T follicular helper cell (primary cell): ENCODE data around the gene CBX2.

Experiments
- DNase-seq: peaks from one replicate; pipeline ENCODE4 v3.0.0-alpha.2; 2020; ENCODE audit warnings: low read depth

CBX2 gene

DNA sequence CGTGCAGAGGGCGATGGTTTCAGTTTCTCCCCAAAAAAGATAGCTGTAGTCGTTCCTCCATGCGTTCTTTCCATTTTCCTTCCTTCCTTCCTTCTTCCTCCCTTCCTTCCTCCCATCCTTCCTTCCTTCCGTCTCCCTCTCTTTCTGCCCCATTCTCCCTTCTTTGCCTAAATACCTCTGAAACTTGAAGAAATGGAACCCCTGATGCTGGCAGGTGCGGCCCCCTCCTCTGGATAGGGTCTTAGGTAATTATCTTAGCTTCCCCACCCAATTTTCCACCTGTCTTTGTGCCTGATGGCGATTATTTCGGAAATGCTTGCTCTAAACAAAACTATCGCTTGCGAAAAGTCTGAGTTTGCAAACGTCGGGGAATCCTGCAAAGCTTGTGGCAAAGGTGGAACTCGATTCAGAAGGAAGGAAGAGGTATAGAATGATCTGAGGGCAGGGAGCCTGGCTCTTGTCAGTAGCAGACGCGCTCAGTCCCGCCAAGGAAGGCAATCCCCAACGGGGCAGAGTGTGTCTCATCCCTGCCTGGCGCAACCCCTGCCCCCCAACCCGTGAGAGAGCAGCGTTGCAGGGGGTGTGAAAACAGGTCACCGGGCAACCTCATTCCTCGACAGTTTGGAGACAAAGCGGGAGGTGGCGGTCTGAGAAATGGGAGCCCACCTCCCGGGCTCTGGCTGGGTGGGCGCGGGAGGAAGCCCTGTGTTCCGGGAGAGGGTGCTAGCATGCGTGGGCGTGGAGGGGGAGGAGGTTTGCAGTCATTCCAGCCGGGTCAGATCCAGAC lies 21.8 kb downstream of the CBX2 start:
- DNase-seq, result no peak

DNA sequence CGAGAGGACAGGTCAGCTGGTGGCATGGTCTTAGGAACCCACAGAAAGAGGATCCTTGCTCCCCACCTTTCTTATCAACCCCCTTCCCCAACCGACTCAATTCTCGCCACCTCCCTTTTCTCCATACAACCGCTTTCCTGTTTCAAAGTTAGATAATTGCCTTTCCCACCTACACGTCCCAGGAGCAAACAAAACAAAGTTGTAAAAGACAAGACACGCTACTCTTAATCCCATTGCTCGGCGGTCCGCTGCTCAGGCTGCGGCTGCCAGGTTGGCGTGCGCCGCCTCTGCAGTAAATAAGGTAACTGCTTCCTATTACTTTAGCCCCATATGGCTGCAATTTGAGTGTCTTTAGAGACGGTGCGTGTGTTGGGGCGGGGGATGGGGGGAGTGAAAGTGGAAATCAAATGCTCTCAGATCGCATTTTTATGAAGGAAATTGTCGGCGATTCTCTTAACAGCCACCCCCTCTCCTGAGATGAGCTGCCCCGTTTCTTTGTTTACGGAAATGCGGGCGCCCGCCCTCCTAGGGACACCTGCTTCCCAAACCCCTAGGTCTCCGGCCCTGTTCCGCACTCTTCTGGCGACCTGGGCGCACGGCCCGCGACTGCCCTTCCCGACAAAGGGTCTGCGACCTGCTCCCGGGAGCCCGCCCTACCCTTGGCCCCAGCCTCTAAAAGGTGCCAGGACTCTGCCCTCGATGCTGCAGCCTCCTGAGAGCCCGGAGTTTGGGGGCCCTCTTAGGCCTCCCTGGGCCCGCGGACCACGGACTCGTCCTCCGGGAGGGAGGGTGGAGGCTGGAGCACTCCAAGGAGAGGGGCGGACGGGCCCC lies 22.6 kb downstream of the CBX2 start:
- no peak for DNase-seq

DNA sequence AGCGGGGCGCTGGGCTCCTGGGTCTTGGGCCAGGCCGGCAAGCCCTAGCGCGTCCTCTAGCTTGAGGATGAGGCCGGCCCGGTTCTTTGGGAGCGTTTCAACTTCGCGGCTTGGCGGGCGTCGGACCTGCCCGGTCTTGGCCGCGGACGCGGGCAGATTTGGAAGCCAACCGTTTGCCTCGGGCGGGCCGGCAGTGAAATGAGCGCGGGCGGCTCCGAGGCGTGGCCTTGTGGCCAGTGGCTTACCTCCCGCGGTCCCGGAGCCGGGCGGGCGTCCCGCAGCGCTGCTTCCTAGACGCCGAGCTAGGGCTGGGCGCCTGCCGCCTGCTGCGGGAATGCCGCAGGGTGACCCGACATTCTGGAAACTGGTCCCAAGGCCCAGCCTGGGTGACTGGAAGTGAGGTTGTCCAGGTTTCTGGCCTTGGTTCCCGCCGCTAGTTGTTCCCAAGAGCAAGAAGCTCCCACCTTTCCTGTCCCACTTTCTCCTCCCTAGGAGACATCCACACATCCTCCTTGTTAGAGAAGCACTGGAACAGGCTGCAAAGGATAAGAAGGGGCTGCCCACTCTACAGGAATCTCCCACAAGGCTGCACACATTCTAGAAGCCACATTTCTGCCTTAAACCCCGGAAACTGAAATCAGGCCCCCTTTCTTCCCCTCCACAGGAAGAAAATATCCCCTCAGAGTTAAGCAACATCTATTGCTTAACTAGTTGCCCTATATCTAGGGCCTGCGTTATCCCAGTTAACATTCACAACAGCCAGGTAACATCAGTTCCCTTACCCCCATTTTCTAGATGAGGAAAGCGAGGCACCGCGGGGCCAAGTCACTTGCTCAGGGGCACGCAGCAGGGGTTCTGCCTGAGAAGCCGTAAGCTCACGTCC lies 23.4 kb downstream of the CBX2 start:
- no peak for DNase-seq

DNA sequence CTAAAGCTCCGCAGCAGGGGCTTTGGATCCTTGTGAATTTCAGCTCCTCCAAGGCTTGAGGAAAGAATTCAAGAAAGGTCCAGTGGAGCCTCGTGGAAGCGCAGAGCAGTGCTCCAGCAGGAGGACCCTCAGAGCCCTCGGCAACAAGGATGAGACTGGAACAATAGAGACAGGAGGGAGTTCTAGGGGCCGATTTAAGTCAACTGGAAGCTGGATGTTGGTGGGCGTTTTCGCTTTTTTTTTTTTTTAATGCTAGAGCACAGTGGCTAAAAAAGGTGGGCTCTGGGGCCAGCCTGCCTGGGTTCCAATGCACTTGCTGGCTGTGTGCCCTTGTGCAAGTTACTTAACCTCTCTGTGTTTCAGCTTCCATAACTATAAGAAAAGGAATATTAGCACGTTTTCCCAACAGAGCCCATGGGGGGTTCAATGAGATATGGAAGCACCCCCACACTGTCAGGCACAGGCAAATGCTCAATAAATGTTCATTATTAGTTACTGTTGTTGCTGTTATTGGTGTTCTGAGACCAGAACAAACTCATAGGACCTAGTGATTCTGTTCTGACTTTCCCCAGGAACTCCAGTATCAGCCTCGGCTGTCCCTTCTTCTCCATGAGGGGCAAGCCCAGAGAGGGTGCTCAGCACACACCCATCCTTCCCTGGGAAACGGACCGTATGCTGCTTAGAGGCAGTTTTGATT lies 24.2 kb downstream of the CBX2 start:
- no peak for DNase-seq

DNA sequence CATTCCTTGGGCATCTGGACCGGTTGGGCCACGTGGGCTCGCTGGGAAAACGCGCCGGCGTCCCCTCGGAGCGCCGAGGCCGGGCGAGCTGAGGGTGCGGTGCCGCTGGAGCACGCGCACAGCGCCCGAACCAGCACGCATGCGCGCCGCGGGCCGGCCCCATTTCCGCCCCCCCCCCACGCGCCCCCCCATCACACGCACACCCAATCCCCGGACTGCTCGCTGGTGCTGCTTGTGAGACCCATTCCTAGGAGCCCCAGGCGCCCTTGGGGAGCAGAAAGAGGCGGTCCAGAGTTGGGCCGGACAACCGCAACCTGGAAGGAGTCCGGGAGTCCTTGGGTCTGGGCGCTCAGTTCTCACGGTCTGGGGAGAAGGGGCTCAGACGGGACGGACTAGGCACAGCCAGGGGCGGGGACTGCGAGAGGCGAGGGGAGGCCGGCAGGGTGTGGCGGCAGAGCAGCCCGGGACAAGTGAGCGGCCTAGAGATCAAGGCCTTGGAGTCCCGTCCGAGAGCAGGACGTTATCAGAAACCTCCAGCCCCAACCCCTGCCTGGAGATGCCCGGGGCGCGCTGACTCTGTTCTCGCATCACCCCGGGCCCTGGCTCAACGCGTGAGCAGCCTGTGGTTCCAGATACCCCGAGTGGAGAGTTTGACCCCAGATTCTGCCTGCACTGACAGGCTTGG lies 24.9 kb downstream of the CBX2 start:
- DNase-seq, result no peak

DNA sequence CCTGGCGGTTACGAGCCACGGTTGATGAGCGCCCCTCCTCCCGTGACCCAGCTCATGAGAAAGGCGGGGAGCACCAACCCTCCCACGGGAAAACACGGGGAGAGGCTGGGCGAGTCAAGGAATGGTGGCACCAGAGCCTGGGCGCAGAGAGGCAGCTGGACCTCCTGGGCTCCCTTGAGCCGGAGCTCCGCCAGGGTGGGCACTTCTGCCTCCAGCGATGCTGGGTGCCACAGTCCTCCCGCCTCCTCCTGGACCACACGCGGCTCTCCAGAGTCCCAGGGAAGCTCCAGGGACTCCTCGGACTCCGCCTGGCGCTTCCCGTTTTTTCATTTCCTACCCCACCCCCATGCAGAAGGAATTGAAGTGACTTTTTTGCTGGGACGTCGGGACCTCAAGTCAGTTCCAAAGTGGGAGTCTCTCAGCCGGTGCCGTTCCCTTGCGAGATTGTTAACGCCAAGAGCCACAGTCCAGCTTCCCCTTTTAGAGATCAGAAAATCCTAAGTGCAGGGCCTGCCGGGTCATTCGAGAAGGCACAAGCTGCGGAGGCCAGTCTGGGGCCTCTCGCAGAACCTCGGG lies 25.6 kb downstream of the CBX2 start:
- no peak for DNase-seq

DNA sequence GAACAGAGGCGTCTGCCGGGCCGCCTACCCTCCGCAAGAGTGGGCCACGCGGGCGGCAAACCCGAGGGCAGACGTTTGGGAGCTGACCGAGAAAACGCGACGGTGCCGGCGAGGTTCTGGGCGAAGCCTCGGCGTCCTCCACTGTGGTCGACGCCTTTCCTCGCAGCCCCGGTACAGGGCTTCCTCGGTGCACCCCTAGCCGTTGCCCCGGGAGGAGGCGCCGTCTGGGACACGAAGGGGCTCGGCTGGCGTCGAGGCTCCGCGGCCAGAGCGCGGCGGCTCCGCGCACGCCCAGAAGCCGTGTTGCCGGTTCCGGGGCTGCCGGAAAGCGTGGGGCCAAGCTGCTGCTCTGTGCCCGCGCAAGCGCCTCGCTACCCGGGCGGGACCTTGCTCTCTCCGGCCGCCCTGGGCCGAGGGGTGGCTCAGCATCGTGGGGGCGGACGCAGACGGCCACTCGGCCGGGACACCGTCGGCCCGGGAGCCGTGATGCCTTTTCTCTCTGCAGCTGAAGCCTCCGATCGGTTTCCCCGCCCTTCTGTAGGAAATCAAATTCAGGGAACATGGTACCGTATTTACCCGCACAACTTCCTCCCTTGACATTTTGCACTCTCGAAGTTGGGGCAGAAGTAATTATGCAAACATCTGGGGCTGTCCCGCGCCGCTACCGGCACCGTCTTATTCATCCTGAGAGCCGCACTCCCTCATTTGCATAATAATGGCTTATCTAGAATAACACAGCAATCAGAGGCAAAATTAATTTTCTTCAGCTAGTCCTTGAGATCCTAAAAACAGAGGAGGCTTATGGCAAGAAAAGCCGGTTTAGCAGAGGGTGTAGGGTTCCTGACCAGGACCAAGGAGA lies 26.3 kb downstream of the CBX2 start:
- no peak for DNase-seq

DNA sequence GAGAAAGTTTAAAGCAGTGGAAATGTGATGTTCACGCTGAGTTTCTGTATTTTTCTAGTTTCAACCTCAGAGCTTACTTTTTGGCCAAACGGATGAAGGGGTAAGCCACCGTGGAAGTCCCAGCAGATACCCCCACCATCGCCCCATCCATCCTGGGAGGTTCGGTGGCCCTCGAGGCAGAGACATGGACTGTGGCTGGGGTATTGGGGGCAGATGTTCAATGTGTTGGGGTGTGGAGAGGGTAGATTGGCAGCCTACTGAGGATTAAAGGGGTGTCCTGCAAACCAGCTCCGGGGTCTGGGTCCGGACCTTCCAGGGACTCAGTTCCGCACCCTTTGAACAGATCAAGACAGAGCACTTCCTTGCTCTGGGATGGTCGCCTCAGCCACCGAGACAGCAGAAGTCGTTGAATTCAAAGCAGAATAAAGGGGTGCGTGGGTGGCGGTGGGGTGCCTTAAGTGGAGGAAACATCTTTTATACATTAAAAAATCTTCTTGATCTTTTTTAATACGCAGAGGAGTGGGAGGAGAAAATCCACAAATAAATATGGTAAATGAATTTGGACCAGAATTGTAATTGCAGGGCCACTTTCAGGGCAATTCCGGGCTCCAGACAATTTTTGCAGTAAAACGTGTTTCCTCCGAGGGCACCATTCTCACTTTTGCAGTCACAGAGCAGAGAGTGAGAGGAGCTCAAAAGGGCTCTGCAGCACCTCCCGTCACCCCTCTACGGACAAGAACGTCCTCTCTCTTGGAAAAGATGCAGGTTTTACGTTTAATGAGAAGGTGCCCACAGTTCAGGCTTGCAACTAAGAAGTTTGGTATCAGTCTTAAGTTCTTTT lies 27.1 kb downstream of the CBX2 start:
- no peak for DNase-seq

DNA sequence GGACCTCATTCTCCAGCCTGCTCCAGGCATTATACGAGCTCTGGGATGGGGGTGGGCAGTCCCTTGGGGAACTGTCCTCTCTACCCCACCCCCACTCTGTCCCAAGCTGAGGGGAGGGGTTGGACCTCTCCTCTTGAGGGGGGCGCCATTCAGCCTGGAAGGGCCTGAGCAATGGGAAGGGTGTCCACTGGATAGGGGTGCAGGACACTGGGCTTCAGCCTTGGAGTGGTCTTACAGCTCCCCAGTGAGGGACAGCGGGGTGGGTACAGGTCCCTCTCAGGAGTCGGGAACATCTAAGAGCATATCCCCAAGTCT lies 28.5 kb downstream of the CBX2 start:
- no peak for DNase-seq

DNA sequence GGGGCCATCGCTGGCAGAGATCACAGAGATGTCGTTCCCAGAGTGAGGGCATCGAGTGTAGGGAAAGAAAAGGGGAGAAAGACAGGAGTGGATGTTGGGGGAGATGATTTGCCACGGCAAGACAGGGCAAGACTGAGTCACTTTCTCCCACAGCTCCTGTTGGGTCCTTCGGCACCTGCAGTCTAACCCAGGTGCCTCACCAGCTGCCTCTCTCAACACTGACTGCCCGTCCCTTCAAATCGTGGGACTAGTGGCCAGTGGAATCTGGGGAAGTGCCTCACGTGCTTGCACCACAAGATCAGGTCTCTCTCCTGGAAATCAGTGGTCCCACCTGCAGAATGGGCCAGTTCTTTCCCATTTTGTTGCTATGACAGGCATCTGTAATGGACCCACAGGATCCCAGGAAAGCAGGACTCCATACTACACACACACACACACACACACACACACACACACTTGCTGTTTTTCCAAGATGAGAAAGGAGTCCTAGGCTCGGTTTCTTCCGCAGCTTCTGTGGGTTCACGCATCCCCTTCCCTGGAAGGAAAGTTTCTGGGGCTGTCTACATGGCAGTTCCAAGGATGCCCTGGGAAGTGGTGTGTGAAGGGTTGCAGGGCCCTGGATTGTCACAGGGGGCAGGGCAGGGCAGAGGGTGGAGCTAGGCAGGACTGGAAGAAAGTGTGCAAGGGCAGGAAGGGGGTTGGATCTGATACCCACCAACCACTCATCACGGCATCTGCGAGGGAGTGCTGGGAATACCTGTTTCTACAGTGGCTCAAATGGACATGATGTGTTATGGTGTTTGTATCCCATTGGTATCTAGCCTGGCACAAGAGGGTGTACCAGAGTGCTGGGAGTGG lies 29.1 kb downstream of the CBX2 start:
- DNase-seq, result no peak

DNA sequence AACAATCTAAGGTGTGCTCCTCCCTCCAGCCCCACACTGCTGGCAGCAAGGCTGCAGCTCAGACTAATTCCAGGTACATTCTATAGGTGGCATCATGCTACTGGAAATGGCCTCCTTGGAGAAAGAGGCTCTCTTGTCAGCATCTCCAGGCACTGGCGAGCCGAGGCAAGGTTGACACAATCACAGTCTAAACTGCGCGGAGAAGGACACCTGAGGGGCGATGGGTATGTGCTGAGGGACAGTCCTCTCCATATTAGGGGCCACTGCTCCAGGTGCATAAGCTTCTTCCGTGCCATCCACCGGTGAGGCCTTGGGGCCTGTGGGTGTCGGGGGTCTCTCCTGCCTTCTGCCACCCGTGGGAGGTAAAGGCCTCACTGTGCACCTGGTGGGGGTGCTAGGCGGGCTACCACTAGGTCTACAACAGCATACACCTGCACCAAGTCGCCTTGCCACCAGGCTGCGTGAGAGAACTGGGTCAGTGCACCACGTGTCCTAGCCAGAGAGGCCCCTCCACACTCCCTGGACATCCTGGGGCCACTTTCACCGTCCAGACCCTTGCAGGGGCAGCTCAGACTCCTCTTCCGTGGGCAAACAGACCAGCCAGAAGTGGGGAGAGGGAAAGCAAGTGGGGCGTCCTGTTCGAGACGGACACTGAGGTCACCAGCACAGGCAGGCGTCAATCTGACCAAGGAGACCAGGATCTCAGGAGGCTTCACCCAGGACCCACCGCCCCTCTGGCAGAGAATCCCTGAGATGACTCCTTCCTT lies 31.0 kb downstream of the CBX2 start:
- DNase-seq, result no peak

DNA sequence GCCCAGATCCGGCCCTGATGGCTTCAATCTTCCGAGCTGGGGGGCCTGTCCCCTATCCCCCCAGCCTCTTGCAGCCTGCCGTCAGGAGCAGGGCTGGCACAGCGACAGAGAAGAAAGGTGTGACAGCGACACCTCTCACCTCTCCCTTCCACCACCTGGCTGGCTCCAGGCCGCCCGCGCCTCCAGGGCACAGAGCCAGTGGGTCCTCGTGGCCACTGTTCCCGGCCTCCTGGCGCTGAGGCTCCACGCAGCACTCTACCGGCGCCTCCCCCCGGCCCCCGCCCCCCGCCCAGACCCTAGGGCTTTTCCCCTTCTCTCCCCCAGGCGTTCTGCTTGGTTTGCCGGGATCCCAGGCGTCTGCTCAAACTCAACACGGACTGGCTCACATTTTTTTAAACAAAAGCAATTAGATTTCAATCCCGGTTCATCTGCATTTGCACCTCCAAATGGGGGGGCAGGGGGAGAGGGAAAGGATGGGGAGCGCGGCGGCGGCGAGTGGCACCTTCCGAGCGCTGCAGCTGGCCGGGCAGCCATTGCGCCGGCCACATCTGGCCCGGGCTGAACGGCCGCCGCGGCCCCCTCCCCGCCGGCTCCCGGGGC lies 31.7 kb downstream of the CBX2 start:
- no peak for DNase-seq

DNA sequence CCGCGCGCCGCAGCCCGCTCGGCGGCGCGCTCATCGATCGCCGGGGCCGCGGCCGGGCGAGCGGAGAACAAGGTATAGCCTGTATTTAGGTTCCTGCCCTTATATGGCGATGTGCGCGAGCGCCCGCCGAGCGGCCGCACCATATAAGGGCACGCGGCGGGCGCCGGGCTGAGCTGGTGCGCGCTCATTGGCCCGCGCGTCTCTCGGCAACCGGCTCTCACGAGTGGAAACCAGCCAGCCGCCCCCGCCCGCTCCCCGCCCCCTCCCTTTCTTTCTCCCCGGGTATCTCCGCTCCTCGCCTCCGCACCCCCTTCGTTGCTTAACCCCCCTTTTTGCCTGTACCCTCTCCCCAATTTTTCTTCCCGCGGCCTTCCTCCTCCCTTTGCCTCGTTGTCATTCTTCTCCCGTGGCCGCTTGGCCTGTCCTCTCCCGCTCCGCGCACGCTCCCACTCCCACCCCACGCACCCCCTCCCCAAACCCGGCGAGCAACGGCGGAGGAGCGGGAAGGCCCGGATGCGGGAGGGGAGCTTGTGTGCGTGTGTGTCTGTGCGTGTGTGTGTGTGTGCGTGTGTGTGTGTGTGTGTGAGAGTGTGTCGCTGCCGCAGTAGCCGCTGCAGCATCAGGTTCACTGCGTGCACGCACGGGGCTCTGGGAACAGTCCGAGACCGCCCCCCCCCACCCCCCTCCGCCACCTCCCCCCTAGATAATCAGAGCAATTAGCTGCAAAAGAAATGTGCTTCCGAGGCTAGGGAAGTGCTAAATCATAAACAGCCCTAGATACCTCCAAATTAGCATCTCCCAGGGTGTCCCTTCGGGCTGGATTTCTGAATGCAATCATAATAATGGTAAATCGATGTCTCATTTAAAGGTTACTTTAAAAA lies 32.4 kb downstream of the CBX2 start:
- peak; percentile 78 for DNase-seq

DNA sequence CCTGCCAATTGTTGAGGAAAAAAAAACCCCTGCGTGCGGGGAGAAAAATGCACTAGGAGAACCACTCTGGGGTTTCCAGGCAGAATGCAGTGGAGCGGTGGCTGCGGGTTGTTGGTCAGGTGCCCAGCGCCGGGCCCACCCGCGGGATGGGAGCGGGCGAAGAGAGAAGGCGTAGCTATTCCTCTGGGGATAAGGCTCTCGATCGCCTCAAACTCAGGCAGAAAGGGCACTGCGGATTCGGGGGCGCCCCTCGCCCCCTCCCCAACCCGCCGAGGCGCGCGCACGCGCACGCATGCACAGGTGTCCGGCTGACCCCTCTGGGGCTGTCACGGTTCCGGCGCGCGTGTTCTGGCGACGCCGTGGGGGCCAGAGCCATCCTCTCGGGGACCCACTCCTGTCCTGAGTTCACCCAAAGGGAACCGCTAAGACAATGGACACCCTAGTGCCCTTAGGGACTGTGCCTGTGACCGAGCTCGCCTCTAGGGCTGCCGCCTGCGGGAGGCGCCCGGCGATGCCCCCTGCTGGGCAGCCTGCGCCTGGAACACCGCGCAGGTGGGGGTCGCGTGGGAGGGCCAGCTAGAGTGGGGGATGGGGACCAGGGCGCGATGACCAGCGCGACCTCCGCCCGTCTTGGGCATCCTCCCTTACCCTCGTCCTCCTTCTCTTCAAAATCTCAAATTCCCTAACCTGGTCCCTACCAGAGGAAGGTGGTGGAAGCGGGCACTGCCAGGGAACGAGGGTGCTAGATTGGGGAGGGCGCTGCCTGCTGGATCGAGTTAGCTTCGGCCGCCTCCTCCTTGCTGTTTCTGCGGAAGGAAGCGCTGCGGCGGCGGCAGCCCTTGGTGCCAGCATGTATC lies 33.3 kb downstream of the CBX2 start:
- no peak for DNase-seq

DNA sequence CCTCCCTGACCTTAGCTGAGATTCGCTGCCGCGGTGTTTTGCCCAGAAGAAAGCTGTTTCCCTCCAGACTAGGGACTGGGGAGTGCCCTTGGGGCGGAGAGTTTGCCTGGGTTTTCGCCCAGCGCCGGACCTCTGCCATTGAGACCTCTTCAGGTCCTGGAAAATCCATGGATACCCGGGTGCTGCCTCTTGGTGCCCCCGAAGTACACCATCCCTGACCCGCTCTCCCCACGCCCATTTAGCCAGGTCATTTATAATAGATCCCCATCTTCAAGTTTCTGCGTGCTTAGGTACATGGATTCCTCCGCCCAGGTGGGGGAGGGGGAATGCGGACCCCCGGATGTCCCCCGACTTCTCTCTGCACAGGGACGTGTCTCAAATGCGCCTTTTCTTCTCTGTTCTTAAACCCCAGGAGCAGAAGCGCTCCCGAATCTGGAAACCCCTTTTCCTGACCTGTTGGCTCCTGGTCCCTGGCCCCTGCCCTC lies 34.0 kb downstream of the CBX2 start:
- no peak for DNase-seq
